ENCODE results near the gene GRWD1.

The GRWD1 gene

GRCh38 chr19:48480183-48480557 is 34.4 kb downstream of the GRWD1 start:
- no peaks in the 10 kb centered on the region for H3K9me3 ChIP-seq (ENCODE audit: control insufficient read depth, low read length)
- H3K36me3 ChIP-seq (ENCODE audit: control insufficient read depth in 1 of 2, insufficient read depth in 2 of 2, low read depth in 1 of 2, low read length in 2 of 2), result peaks cover 41 to 68% of the 10 kb centered on the region in 2 experiments
- H2BK5ac ChIP-seq (ENCODE audit: low read depth, low read length, poor library complexity, severe bottlenecking), result no peak overlapping the region
- H3K23ac ChIP-seq (ENCODE audit: low read length in 2 of 2), result no peak overlapping the region
- WGBS, result 95% methylated on average over 32 of the region's 32 CpGs
- no peak overlapping the region for H4K91ac ChIP-seq (ENCODE audit: low read length)
- H3K4me3 ChIP-seq (ENCODE audit: insufficient read depth in 1 of 2, low read depth in 1 of 2, low read length in 2 of 2), result peak overlapping the region in 1 of 2 experiments; percentile 73
- no peaks in the 10 kb centered on the region for H3K27me3 ChIP-seq (ENCODE audit: control insufficient read depth in 1 of 2, insufficient read depth in 1 of 2, low read length in 2 of 2)
- no peak overlapping the region for H2AK5ac ChIP-seq (ENCODE audit: low read length, severe bottlenecking)
- peaks cover 12% of the 10 kb centered on the region for H3K4me1 ChIP-seq (ENCODE audit: control insufficient read depth, insufficient read depth, low read depth, low read length)
- no peak for DNase-seq
- H3K27ac ChIP-seq (ENCODE audit: low read length, poor library complexity, severe bottlenecking), result no peak overlapping the region
- H3K79me1 ChIP-seq (replicated peaks; ENCODE audit: low read length, poor library complexity, severe bottlenecking), result peaks cover 27% of the 10 kb centered on the region
- peak overlapping the region; percentile 81 for H3K9ac ChIP-seq (ENCODE audit: low read length)
- H3K4ac ChIP-seq (ENCODE audit: low read depth in 1 of 2, low read length in 2 of 2), result no peak overlapping the region
- no peak overlapping the region for H3K14ac ChIP-seq (ENCODE audit: low read length in 2 of 2)
- no peak overlapping the region for H4K8ac ChIP-seq (ENCODE audit: low read length)
- no peak overlapping the region for H3K4me2 ChIP-seq (ENCODE audit: low read length, poor library complexity, severe bottlenecking)
- no peak overlapping the region for H2BK15ac ChIP-seq (ENCODE audit: low read depth, poor library complexity, severe bottlenecking)
- H2AFZ ChIP-seq (ENCODE audit: low read depth, low read length), result no peak overlapping the region
- H3K18ac ChIP-seq (ENCODE audit: low read depth in 1 of 2, low read length in 2 of 2), result no peak overlapping the region
- no peak overlapping the region for H2BK120ac ChIP-seq (ENCODE audit: low read depth, low read length)
- no peak overlapping the region for H2BK12ac ChIP-seq (ENCODE audit: low read length in 2 of 2)

DNA sequence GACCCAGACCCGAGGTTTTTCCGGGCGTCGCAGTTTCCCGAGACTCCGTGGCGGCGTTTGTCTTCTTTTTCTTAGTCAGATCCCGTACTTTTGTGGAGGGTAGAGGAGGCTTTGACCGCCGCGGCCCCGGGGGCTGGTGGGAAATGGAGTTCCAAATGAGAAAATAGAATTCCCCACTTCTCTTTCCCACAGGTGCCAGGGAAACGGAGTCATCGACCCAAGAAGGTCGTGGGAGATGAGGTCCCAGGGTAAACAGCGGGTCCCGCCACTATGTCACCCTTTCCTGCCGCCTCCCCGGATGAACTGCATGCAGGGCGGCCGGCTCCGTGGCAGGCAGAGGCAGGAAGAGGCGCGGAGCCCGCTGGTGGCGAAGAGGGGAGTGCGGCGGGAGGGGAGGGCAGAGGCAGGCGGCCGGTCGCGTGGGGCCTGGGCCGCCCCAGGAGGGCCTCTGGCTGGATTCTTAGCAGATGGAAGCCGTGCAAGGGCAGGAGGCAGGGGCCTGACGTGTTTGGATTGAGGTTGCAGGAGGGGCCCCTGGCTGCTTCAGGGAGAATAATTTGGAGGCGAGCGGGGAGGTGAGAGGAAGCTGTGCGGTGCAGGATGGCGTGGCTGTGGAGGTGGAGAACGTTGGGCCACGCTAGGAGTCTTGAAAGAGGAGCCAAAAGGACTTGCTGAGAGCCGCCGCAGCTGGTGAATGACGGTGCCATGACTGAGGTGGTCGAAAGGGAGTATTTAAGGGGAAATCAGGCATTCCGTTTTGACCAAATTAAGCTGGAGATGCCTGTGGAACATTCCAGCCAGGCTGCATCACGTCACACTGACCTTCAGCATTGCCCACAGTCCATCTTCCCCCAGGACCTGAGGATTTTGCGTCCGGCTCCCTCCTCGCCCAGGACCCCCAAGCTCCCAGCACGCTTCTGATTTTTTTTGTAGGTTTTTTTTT is 35.0 kb downstream of the GRWD1 start:
- Histone ChIP-seq H4K91ac (ENCODE audit: low read length) (no peak overlapping the region), H3K4ac (ENCODE audit: low read depth in 1 of 2, low read length in 2 of 2) (no peak overlapping the region), H3K14ac (ENCODE audit: low read length in 2 of 2) (no peak overlapping the region), H3K4me3 (ENCODE audit: insufficient read depth in 1 of 2, low read depth in 1 of 2, low read length in 2 of 2) (peak overlapping the region in 1 of 2 experiments; percentile 73), H2BK15ac (ENCODE audit: low read depth, poor library complexity, severe bottlenecking) (no peak overlapping the region), H3K9me3 (ENCODE audit: control insufficient read depth, low read length) (no peaks in the 10 kb centered on the region), H3K23ac (ENCODE audit: low read length in 2 of 2) (no peak overlapping the region), H3K79me1 (replicated peaks; ENCODE audit: low read length, poor library complexity, severe bottlenecking) (peaks cover 21% of the 10 kb centered on the region), H4K8ac (ENCODE audit: low read length) (peak overlapping the region; percentile 46), H3K27me3 (ENCODE audit: control insufficient read depth in 1 of 2, insufficient read depth in 1 of 2, low read length in 2 of 2) (no peaks in the 10 kb centered on the region), H2BK12ac (ENCODE audit: low read length in 2 of 2) (no peak overlapping the region), H3K18ac (ENCODE audit: low read depth in 1 of 2, low read length in 2 of 2) (no peak overlapping the region), H2AK5ac (ENCODE audit: low read length, severe bottlenecking) (no peak overlapping the region), H3K36me3 (ENCODE audit: control insufficient read depth in 1 of 2, insufficient read depth in 2 of 2, low read depth in 1 of 2, low read length in 2 of 2) (peaks cover 35 to 62% of the 10 kb centered on the region in 2 experiments), H2AFZ (ENCODE audit: low read depth, low read length) (no peak overlapping the region), H3K4me1 (ENCODE audit: control insufficient read depth, insufficient read depth, low read depth, low read length) (peaks cover 10% of the 10 kb centered on the region), H3K9ac (ENCODE audit: low read length) (peak overlapping the region; percentile 81), H3K4me2 (ENCODE audit: low read length, poor library complexity, severe bottlenecking) (no peak overlapping the region), H3K27ac (ENCODE audit: low read length, poor library complexity, severe bottlenecking) (no peak overlapping the region), H2BK5ac (ENCODE audit: low read depth, low read length, poor library complexity, severe bottlenecking) (no peak overlapping the region), H2BK120ac (ENCODE audit: low read depth, low read length) (no peak overlapping the region)
- 95% methylated on average over 50 of the region's 52 CpGs for WGBS
- DNase-seq, result no peak

DNA sequence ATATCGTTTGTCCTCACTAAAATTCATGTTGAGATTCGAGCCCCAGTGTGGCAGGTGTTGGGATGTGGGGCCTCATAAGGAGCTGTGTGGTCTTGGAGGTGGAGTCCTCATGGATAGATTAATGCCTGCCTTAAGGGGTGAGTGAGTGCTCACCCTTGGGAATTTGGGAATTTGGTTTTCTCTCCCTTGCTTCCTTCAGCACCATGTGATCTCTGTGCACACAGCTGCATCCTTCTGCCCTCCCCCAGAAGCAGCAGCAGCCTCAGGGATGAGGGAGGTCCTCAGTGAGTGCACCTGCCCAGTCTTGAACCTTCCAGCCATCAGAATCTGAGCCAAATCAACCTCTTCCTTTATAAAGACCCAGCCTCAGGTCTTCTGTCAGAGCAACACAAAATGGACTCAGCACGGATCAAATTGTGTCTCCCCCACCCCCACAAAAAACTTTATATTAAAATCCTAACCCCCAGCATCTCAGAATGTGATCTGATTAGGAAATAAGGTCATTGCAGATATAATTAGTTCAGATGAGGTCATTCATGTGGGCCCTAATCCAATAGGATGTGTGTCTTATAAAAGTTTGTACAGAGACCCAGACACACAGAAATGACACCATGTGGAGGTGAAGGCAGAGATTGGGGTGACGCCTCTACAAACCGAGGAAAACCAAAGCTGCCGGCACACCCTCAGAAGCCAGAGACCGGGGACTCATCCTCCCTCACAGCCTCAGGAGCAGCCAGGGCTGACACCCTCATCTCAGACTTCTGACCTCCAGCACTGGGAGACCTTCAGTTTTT is 36.3 kb downstream of the GRWD1 start:
- H2BK15ac ChIP-seq (ENCODE audit: low read depth, poor library complexity, severe bottlenecking), result no peak overlapping the region
- no peaks in the 10 kb centered on the region for H3K9me3 ChIP-seq (ENCODE audit: control insufficient read depth, low read length)
- H4K91ac ChIP-seq (ENCODE audit: low read length), result no peak overlapping the region
- no peak overlapping the region for H2AK5ac ChIP-seq (ENCODE audit: low read length, severe bottlenecking)
- no peak for DNase-seq
- peaks cover 23 to 50% of the 10 kb centered on the region in 2 experiments for H3K36me3 ChIP-seq (ENCODE audit: control insufficient read depth in 1 of 2, insufficient read depth in 2 of 2, low read depth in 1 of 2, low read length in 2 of 2)
- H2AFZ ChIP-seq (ENCODE audit: low read depth, low read length), result no peak overlapping the region
- H3K27ac ChIP-seq (ENCODE audit: low read length, poor library complexity, severe bottlenecking), result no peak overlapping the region
- H3K9ac ChIP-seq (ENCODE audit: low read length), result peak overlapping the region; percentile 24
- H3K4ac ChIP-seq (ENCODE audit: low read depth in 1 of 2, low read length in 2 of 2), result no peak overlapping the region
- H3K4me2 ChIP-seq (ENCODE audit: low read length, poor library complexity, severe bottlenecking), result no peak overlapping the region
- H3K79me1 ChIP-seq (replicated peaks; ENCODE audit: low read length, poor library complexity, severe bottlenecking), result peaks cover 12% of the 10 kb centered on the region
- no peak overlapping the region for H2BK12ac ChIP-seq (ENCODE audit: low read length in 2 of 2)
- H3K4me1 ChIP-seq (ENCODE audit: control insufficient read depth, insufficient read depth, low read depth, low read length), result peaks cover 8% of the 10 kb centered on the region
- H3K23ac ChIP-seq (ENCODE audit: low read length in 2 of 2), result no peak overlapping the region
- no peak overlapping the region for H2BK5ac ChIP-seq (ENCODE audit: low read depth, low read length, poor library complexity, severe bottlenecking)
- WGBS, result 96% methylated on average over 7 of the region's 7 CpGs
- no peaks in the 10 kb centered on the region for H3K27me3 ChIP-seq (ENCODE audit: control insufficient read depth in 1 of 2, insufficient read depth in 1 of 2, low read length in 2 of 2)
- H2BK120ac ChIP-seq (ENCODE audit: low read depth, low read length), result no peak overlapping the region
- H3K4me3 ChIP-seq (ENCODE audit: insufficient read depth in 1 of 2, low read depth in 1 of 2, low read length in 2 of 2), result no peak overlapping the region
- H3K18ac ChIP-seq (ENCODE audit: low read depth in 1 of 2, low read length in 2 of 2), result no peak overlapping the region
- H3K14ac ChIP-seq (ENCODE audit: low read length in 2 of 2), result no peak overlapping the region
- H4K8ac ChIP-seq (ENCODE audit: low read length), result peak overlapping the region; percentile 20

DNA sequence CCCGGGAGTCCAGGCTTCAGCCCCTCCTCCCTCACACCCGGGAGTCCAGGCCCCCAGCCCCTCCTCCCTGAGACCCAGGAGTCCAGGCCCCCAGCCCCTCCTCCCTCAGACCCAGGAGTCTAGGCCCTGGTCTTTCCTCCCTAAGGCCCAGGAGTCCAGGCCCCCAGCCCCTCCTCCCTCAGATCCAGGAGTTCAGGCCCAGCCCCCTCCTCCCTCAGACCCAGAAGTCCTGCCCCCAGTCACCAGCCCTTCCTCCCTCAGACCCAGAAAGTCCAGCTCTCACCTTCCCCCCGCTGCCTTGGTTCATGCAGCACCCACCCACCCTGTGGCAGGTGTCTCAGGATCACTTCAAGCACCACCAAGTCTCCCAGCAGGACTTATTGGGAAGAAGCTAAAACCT is 37.5 kb downstream of the GRWD1 start:
- DNase-seq, result no peak
- 58% methylated on average over 3 of the region's 3 CpGs for WGBS
- Histone ChIP-seq H3K14ac (ENCODE audit: low read length in 2 of 2) (no peak overlapping the region), H3K36me3 (ENCODE audit: control insufficient read depth in 1 of 2, insufficient read depth in 2 of 2, low read depth in 1 of 2, low read length in 2 of 2) (peaks cover 12 to 37% of the 10 kb centered on the region in 2 experiments), H3K18ac (ENCODE audit: low read depth in 1 of 2, low read length in 2 of 2) (no peak overlapping the region), H2BK120ac (ENCODE audit: low read depth, low read length) (no peak overlapping the region), H4K8ac (ENCODE audit: low read length) (no peak overlapping the region), H3K23ac (ENCODE audit: low read length in 2 of 2) (no peak overlapping the region), H2AK5ac (ENCODE audit: low read length, severe bottlenecking) (no peak overlapping the region), H3K4me1 (ENCODE audit: control insufficient read depth, insufficient read depth, low read depth, low read length) (peaks cover 15% of the 10 kb centered on the region), H3K4ac (ENCODE audit: low read depth in 1 of 2, low read length in 2 of 2) (no peak overlapping the region), H3K27me3 (ENCODE audit: control insufficient read depth in 1 of 2, insufficient read depth in 1 of 2, low read length in 2 of 2) (no peaks in the 10 kb centered on the region), H3K9me3 (ENCODE audit: control insufficient read depth, low read length) (no peaks in the 10 kb centered on the region), H2BK12ac (ENCODE audit: low read length in 2 of 2) (no peak overlapping the region), H3K27ac (ENCODE audit: low read length, poor library complexity, severe bottlenecking) (no peak overlapping the region), H3K9ac (ENCODE audit: low read length) (no peak overlapping the region), H2BK15ac (ENCODE audit: low read depth, poor library complexity, severe bottlenecking) (peak overlapping the region; percentile 61), H4K91ac (ENCODE audit: low read length) (no peak overlapping the region), H3K4me2 (ENCODE audit: low read length, poor library complexity, severe bottlenecking) (no peak overlapping the region), H2BK5ac (ENCODE audit: low read depth, low read length, poor library complexity, severe bottlenecking) (no peak overlapping the region), H3K4me3 (ENCODE audit: insufficient read depth in 1 of 2, low read depth in 1 of 2, low read length in 2 of 2) (no peak overlapping the region), H2AFZ (ENCODE audit: low read depth, low read length) (no peak overlapping the region), H3K79me1 (replicated peaks; ENCODE audit: low read length, poor library complexity, severe bottlenecking) (peaks cover 2% of the 10 kb centered on the region)

Data from mesenchymal stem cell (in vitro differentiated cells and primary cell).